Measurements from ENCODE around the gene TRPC4.

DNA sequence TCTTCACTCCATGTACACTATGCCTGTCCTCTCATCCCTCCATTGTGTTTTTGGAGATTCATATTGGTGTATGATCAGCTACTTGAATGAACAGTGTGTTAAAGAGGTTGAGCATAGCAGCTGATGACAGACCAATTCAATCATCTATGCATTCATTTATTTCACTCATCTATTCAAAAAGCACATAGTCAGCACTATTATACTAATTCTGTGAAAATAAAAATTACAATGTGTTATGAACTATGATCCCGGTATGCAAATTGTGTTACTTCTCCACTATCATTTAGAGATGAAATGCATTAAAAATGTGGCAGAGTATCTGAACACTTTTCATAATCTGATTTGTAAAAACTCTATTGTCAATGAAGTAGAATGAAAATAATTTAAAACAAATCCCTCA is 5.9 kb downstream of the TRPC4 start:
- TF ChIP-seq, protein P1, sequence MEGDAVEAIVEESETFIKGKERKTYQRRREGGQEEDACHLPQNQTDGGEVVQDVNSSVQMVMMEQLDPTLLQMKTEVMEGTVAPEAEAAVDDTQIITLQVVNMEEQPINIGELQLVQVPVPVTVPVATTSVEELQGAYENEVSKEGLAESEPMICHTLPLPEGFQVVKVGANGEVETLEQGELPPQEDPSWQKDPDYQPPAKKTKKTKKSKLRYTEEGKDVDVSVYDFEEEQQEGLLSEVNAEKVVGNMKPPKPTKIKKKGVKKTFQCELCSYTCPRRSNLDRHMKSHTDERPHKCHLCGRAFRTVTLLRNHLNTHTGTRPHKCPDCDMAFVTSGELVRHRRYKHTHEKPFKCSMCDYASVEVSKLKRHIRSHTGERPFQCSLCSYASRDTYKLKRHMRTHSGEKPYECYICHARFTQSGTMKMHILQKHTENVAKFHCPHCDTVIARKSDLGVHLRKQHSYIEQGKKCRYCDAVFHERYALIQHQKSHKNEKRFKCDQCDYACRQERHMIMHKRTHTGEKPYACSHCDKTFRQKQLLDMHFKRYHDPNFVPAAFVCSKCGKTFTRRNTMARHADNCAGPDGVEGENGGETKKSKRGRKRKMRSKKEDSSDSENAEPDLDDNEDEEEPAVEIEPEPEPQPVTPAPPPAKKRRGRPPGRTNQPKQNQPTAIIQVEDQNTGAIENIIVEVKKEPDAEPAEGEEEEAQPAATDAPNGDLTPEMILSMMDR (IDR thresholded peaks at IDR 0.05; ENCODE audit: poor library complexity, severe bottlenecking): no peak
- no peak for TF ChIP-seq EP300 (conservative IDR thresholded peaks at IDR 0.05; ENCODE audit: poor library complexity, severe bottlenecking)
- no peak for TF ChIP-seq EZH2 (IDR thresholded peaks at IDR 0.05; ENCODE audit: borderline replicate concordance, insufficient read depth, low read length, poor library complexity, severe bottlenecking)
- TF ChIP-seq POLR2AphosphoS5 (IDR thresholded peaks at IDR 0.05): no peak
